ENCODE measurements around the gene RGSL1.
"Not testable (repeated sequence)": the region's sequence is repeated elsewhere in the genome, so short reads cannot be mapped to it uniquely, and the experiment has no call there.

RGSL1 gene

DNA sequence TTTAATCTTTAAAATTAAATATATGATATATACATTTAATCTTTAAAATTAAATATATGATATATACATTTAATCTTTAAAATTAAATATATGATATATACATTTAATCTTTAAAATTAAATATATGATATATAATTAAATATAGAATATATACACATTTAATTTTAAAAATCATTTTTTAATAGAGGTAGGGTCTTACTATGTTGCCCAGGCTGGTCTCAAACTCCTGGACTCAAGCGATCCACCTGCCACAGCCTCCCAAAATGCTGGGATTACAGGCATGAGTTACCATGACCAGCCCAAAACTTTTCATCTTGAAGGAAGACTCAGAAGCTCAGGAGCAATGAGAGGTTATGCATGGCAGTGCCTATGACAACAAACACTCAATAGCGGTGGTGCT, 2.8 kb upstream of the RGSL1 start:
- DNase-seq: not testable (repeated sequence)

DNA sequence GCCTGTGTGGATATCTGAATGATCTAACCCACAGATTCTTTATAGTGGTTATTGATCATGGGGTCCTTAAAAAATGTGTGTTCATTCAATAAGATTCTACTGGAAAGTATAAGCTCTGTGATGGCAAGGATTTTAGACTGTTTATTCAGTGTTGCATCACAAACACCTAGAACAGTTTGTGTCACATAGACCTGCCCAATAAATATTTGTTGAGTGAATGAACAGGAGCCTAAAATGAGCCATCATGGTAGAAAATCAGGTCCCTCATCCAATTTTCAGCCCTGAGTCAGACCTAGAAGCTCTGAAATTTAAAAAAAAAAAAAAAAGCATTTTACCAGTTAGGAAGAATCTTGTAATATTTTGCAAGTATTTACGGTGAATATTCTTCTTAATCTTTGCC, 2.3 kb upstream of the RGSL1 start:
- no peak for DNase-seq

DNA sequence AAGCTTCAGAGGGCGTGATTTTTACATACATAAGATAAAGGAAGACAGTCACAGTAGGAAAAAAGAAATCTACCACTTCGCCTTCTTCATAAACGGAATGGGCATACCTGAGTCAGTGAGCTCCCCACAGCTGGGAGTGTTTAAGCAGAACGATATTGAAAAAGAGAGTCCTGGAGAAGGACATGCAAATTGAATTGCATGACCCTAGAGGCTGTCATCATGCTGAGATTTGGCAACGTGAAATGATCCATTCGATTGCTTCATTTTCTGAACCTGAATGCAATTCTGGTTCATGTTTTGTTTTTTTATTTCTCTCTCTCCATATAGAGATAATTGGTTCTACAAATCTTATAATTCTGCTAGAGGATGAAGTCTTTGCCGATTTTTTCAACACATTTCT, 3.7 kb downstream of the RGSL1 start:
- DNase-seq: no peak

- DNase-seq: no peak
These were observed 7.9 kb downstream of the RGSL1 start for GRCh38 chr1:182457844-182458243.

DNA sequence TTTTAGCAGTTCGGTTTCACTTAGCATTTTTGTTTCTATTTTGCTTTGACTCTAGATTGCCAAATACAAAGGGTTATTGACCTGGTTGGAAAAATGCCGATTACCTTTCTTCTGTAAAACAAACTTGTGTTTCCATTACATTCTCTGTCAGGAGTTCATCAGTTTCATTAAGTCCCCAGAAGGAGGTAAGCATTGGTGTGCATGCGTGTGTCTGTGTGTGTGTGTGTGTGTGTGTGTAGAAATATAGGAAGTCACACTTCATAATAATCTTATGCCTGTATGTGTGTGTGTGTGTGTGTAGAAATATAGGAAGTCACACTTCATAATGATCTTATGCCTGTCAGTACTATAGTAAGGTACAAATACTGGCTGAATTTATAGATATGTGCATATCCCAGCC, 10.0 kb downstream of the RGSL1 start:
- DNase-seq: no peak

GRCh38 chr1:182460550-182460951, 10.6 kb downstream of the RGSL1 start:
- DNase-seq: no peak

DNA sequence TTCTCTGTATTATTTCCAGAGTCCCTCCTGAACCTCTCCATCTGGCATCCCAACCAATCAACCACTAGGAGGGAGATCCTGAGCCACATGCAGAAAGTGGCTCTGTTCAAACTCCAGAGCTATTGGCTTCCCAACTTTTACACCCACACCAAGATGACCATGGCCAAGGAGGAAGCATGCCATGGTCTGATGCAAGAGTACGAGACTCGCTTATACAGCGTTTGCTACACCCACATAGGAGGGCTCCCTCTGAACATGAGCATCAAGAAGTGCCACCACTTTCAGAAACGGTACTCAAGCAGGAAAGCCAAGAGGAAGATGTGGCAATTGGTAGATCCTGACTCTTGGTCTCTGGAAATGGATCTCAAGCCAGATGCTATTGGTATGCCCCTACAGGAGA, 23.6 kb downstream of the RGSL1 start:
- no peak for DNase-seq

DNA sequence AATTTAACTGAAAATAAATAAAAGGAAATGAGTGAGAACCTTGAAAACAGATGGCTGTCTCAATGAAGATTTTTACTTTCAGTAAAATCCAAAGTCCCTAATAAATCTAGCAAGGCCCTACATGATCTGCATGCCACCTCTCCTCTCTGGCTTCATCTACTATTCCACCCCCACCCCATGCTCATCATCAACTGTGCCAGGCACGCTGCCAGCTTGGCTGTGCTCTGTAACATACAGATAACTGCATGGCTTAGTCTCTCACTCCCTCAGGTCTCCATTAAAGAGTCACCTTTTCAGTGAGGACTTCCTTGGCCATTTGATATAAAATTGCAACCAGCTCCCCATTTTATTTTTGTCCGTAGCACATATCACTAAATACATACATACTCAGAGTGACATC, 26.7 kb downstream of the RGSL1 start:
- DNase-seq: no peak

DNA sequence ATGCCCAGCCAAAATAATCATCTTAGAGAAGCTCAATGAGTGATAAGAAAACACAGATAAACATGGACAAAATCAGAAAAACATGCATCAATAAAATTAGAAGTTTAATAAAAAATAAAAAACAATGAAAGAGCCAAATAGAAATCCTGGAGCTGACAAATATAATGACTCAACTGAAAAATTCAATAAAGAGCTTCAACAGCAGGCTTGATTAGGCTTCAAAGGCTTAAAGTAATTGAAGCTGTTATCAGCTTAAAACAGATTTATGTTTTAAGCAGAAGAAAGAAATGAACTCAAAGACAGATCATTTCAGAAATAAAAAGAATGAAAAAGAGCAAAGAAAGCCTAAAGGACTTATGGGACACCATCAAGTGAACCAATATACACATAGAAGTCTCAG, 28.3 kb downstream of the RGSL1 start:
- DNase-seq: no peak

GRCh38 chr1:182484067-182484466, 34.1 kb downstream of the RGSL1 start:
- no peak for DNase-seq

DNA sequence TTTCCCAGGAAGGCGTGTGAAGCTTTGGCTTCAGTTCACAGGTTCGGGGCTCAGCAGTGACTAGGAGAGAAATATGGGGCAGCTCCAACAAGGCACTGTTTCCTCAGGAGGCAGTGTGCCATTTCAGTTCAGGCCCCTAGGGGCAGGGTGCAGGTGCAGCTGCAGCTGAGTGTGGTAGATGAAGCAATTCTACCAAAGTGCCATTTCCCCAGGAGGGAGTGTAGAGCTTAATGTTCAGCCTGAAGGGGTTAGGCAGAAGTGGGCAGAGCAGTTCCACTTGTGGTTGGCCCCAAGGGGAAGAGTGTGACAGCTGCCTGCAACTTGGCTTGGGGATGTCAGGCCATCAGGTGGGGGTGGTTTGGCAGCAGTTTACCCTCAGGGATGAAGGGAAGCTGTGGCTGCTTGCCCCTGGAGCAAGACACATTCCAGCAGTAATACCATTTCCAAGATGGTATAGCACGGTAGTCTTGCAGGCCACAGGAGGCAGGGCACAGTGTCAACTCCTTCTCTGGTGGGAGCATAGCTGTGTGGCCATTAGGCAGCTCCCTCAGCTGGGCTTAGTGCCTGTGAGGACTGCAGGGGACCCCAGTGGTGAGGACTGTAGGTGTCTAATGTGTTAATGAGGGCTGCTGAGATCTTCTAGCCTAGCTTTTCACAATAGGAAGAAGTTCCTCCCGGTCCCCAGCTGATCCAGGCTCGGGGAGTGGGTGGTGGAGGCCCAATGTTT, 34.7 kb downstream of the RGSL1 start:
- DNase-seq: peak; percentile 23

DNA sequence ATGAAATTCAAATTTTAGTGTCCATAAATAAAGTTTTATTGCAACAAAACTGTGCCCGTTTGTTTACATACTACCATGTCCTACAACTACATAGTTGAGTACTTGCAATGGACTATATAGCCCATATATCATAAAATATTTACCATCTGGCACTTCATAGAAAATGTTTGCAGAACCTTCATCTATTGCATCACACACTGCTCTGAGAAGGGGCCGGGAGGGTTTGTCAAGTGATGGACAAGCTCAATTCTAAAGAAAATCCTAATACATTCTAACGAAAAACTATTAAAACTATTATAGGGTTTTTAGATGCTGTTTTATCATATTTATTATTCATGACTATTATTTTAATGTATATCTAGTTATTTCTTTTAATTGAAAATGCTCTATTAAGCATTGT, 35.9 kb downstream of the RGSL1 start:
- no peak for DNase-seq

DNA sequence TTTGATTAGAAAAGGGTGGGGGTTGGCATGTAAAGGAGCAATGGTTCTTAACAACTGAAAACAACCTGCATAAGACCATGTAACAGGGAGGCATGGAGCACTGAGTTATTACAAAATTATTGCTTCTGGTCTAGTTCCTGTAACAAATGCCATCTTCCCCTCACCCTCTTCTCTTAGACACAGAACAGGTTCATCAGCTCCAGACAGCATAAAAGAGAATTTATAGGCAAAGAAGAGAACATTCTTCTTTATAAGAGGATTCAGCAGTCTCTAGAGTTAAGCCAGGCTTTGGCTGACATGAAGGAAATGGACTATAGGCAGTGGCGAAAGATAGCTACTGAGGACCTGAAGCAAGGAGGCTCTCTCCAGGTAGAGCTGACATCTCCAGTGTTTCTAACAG, 38.9 kb downstream of the RGSL1 start:
- no peak for DNase-seq

DNA sequence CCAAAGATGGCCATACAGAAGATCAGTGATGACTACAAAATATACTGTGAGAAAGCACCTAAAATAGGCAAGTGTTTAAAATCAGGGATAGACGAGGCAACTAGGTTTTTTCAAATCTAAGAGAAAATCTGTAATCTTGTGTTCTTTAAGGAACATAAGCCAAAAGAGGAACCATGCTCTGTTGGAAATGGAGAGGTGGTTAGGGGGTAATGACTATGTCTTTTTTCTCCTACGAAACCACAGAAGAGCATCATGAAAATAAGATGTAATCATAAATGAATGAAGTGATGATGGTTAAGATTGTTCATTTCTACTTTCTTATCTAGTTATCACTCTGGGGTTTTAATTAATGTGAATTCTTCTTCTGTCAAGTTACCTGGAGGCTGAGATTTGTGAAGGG, 43.1 kb downstream of the RGSL1 start:
- no peak for DNase-seq

- DNase-seq: no peak
These were observed 45.1 kb downstream of the RGSL1 start for GRCh38 chr1:182495002-182495401.

DNA sequence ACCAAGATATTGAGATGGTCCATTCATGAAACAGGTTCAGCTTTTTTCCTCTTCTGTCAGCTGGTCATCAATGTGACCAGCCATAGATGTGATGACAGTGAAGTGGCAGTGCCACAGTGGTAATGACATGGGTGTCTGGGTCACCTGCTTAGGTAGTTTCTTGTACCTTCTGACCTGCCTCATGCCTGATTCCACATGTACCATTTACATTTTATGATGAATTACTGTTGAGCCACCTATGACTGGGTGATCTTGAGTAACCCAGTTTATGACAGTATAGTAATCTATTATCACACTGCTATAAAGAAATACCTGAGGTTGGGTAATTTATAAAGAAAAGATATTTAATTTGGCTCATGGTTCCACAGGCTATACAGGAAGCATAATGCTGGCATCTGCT, 45.7 kb downstream of the RGSL1 start:
- no peak for DNase-seq

GRCh38 chr1:182507685-182508084, 57.7 kb downstream of the RGSL1 start:
- no peak for DNase-seq

DNA sequence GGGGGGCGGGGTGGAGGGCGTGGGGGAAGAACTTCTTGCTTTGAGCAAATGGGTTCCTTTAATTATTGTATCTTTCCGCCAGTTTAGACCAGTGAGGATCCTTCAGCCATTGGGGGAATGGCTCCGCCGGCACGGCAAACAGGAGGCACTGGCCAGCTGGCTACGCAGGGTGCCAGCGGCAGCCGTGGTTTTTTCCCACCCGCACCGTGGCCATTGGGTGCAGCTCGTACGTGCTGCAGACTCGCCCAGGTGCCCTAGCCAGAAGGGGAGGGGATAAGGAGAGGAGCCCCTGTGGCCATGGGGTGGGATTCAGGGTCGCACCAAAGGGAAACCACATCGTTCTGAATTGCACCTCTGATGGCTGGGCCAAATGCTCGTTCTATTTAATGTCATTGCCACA, 65.6 kb downstream of the RGSL1 start:
- DNase-seq: no peak

DNA sequence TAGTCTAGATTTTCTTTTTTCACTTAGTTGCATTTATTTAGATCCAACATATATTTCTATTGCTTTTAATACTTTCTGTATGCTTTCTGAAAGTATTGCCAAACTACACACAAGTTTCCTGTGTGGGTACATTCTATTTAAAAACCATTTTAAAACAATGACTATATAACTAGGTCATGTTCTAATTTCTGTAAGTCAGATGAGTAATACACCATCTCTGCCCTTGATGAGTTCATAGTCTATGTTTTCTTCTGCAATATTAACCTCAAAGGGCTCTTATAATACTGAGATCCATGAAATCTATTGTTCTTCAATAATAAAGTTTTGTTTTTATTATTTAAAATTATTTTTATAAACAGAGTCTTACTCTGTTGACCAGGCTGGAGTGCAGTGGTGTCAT, 70.8 kb downstream of the RGSL1 start:
- DNase-seq: no peak

GRCh38 chr1:182525342-182525741, 75.4 kb downstream of the RGSL1 start:
- DNase-seq: no peak

DNA sequence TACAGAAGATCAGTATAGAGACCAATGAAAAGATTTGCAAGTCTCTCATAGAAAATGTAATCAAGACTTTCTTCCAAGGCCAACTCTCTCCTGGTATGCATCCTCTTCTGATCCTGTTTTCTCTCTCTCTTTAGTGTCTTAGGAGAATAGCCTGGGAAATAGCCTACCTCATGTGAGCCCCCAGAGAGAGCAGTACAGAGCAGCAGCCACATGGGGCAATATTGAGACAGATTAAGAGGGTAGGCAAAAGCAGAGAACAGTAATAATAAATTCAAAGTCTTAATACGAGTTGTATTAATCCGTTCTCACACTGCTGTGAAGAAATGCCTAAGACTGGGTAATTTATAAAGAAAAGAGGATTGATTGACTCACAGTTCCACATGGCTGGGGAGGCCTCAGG, 77.7 kb downstream of the RGSL1 start:
- DNase-seq: no peak

GRCh38 chr1:182528206-182528605, 78.3 kb downstream of the RGSL1 start:
- not testable (repeated sequence) for DNase-seq

GRCh38 chr1:182533896-182534295, 84.0 kb downstream of the RGSL1 start:
- no peak for DNase-seq

DNA sequence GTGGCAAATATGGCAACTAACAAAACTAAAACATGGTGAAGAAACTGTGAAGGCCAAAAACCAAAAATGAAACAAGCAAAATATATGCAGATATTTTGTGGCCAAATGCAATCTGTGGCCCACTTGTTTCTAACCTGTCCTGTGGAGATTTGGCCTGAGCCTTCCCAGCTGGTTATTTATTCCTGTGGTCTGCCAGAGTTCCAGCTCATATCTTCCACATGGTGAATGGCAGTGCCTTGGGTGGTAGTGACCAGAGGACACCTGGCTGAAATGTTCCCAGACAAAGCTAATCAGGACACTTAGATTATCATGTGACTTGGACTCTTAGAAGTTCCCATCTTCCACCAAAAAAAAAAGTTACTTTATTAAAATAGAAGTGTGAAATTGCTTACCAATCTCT, 99.4 kb downstream of the RGSL1 start:
- no peak for DNase-seq

DNA sequence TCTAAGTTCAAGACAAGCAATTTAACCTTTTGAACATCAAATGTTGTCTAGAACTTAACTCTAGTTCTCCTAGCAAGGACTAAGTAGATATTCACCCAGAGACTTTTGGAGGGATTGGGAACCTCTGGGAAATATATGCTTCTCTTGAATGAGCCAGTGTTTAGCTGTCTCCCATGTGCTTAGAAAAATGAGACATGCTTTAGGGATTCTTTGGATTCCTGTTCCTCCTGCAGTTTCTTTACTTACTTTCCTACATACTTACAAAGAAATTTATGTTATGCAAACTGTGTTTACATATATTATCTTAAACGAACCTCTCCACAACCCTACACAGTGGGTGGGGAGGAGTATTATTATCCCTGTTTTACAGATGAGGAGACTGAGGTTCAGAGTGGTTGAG, 99.9 kb downstream of the RGSL1 start:
- DNase-seq: no peak

DNA sequence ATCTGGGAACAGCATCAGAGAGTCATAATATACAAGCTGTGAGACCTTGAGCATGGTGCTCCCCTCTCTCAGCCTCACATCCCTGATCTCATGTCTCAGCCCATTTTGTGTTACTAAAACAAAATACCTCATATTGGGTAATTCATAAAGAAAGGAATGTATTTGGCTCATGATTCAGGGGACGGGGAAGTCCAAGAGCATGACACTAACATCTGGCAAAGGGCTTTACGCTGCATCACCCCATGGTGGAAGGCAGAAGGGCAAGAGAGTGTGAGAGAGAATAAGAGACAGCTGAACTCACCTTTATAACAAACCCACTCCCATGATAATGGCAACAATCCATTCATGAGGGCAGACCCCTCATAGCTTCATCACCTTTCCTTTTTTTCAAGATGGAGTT, 102.6 kb downstream of the RGSL1 start:
- no peak for DNase-seq

Data from CD4-positive, alpha-beta T cell treated with Interleukin-17A for 1 hour (primary cell).